Adrenal gland (tissue), 12 donors: Measurements from ENCODE around the gene ZRANB3. TPM values are rescaled to one million over a fixed set of nuclear protein-coding genes. Genes with fewer than 3 reads are reported as not detected.

Source experiments
- DNase-seq, 7 donors: peaks; one replicate each; pipeline ENCODE4 v3.0.0-alpha.2; 2019 to 2020
- H3K27ac ChIP-seq, 5 donors: fragments of 200-600 bp; sonication (generic) in 4 of 5; 1 replicate in 3 of 5; 2 replicates in 2 of 5; pipeline versions ENCODE4 v1.5.1 to v1.8.0; 2016 to 2020; ENCODE audit warnings: mild to moderate bottlenecking in 1 of 5
- H3K27me3 ChIP-seq: fragments of 200-600 bp; 2 replicates; pipeline ENCODE4 v1.8.0; 2021
- H3K36me3 ChIP-seq, 2 donors: fragments of 200-600 bp; replicated peaks in 1 of 2; 1 replicate in 1 of 2; 2 replicates in 1 of 2; pipeline versions ENCODE4 v1.5.1 to v1.8.0; 2018 to 2022
- H3K4me1 ChIP-seq, 2 donors: fragments of 200-600 bp; replicated peaks in 1 of 2; 1 replicate in 1 of 2; 2 replicates in 1 of 2; pipeline versions ENCODE4 v1.5.1 to v1.8.0; 2018 to 2021
- H3K4me3 ChIP-seq, 4 donors: fragments of 200-600 bp; sonication (generic) in 3 of 4; one replicate each; pipeline ENCODE4 v1.5.1; 2016 to 2018
- H3K9me3 ChIP-seq, 3 donors: fragments of 200-600 bp; sonication (generic) in 1 of 3; replicated peaks in 1 of 3; 1 replicate in 2 of 3; 2 replicates in 1 of 3; pipeline versions ENCODE4 v1.5.1 to v1.8.0; 2016 to 2021
- POLR2A ChIP-seq, 2 donors: fragments of 450-650 bp; IDR thresholded peaks; one replicate each; pipeline ENCODE4 v1.6.1; 2017; ENCODE audit warnings: antibody characterized with exemption in 2 of 2, mild to moderate bottlenecking in 2 of 2, moderate library complexity in 1 of 2
- WGBS, 4 donors: extraction: QIAGEN DNeasy Blood & Tissue Kit in 2 of 4; methylation state at CpG; one replicate each; pipeline versions ENCODE4 v1.1.5 to v1.1.7; 2013 to 2017; 5-methylcytosine and 5-hydroxymethylcytosine counted together
- intact Hi-C, 2 donors: fragments of 100-400 bp; cut with DNase I; formaldehyde crosslinking; loops; one replicate each; pipeline versions ENCODE4 v1.14.1 to v1.15.0; 2022 to 2023
- polyA plus RNA-seq, 3 donors: library from polyadenylated mRNA; stranded (reverse); fragments of 200-250 nt in 2 of 3; fragments of 350-450 nt in 1 of 3; fragmentation: Illumina TruSeq in 1 of 3; extraction: RNeasy Lipid Tissue Mini Kit (QIAGEN cat#74804) in 1 of 3; gene quantifications; one replicate each; pipeline ENCODE4 v1.2.3, GENCODE V29; 2013 to 2014
- total RNA-seq, 9 donors: library from RNA; depleted of rRNA in 4 of 9; stranded (reverse); fragments of >200 nt in 4 of 9; fragments of 120-200 nt in 1 of 9; fragmentation: NEBNext Ultra II Directional in 1 of 9; extraction: Animal tissue kit (Norgen Biotek cat#: 25700) in 1 of 9; gene quantifications; one replicate each; pipeline versions ENCODE4 v1.1.0 to v1.2.4, GENCODE V29; 2013 to 2023
- TF ChIP-seq, protein P1 (sequence below), 6 experiments: fragments of 450-650 bp in 4 of 6; fragments of 200-600 bp in 2 of 6; sonication (generic) in 1 of 6; IDR thresholded peaks; 1 replicate in 5 of 6; 2 replicates in 1 of 6; pipeline versions ENCODE4 v1.5.1 to v1.8.0; 2016 to 2021; ENCODE audit warnings: antibody characterized with exemption in 6 of 6, mild to moderate bottlenecking in 2 of 6, moderate library complexity in 1 of 6
- donor health status: healthy with polysubstance abuse.
- donor health status: Bipolar disorder and iron deficiency.
- donor health status: DM: yes; HTN: yes; CAD: no.
- donor health status: DM: no; HTN: no; CAD: no.
- donor health status: DM: no; HTN: no; CAD: no.
- donor health status: DM: yes; HTN: yes; CAD: no.

The ZRANB3 gene
- total and polyA plus RNA-seq, 12 donors, result 1.0 to 16.8 (median 9.0) TPM

GRCh38 chr2:135168204-135168856 lies 362.7 kb downstream of the ZRANB3 start:
- Histone ChIP-seq H3K4me1 (no peaks in the 10 kb centered on the region), H3K4me3 (no peak overlapping the region), H3K27ac (no peak overlapping the region), H3K27me3 (no peaks in the 10 kb centered on the region), H3K9me3 (no peaks in the 10 kb centered on the region), H3K36me3 (peaks cover 0 to 55% of the 10 kb centered on the region in 2 donors)
- intact Hi-C loops, result no loop called here
- WGBS, 4 donors, result 87 to 90% (median 89%) methylated on average over 11 of the region's 11 CpGs
- no peak for TF ChIP-seq POLR2A (IDR thresholded peaks at IDR 0.05)
- TF ChIP-seq, protein P1, sequence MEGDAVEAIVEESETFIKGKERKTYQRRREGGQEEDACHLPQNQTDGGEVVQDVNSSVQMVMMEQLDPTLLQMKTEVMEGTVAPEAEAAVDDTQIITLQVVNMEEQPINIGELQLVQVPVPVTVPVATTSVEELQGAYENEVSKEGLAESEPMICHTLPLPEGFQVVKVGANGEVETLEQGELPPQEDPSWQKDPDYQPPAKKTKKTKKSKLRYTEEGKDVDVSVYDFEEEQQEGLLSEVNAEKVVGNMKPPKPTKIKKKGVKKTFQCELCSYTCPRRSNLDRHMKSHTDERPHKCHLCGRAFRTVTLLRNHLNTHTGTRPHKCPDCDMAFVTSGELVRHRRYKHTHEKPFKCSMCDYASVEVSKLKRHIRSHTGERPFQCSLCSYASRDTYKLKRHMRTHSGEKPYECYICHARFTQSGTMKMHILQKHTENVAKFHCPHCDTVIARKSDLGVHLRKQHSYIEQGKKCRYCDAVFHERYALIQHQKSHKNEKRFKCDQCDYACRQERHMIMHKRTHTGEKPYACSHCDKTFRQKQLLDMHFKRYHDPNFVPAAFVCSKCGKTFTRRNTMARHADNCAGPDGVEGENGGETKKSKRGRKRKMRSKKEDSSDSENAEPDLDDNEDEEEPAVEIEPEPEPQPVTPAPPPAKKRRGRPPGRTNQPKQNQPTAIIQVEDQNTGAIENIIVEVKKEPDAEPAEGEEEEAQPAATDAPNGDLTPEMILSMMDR (IDR thresholded peaks at IDR 0.05), result no peak
- DNase-seq, result no peak

DNA sequence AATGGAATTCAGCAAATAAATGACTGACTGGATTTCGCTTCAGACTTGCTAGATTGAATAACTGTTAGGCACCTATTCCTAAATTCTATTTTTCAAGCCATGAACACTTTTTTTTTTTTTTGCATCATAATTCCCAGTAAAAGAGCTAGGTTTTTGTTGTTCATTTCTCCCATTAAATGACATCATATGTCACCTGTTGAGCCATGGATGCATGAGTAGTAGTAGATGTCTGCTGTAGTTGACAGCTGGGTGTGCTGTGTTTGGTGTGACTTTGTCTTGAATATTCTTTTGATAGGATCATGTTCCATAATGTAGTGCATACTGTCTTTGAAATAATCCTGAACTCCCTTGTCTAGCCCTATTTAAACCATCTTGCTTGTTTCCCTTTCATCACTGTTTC lies 363.7 kb downstream of the ZRANB3 start:
- 95 to 100% (median 97%) methylated on average over 1 of the region's 1 CpG for WGBS, 4 donors
- Histone ChIP-seq H3K9me3 (no peaks in the 10 kb centered on the region), H3K36me3 (peaks cover 0 to 61% of the 10 kb centered on the region in 2 donors), H3K4me1 (no peaks in the 10 kb centered on the region), H3K27ac (no peak overlapping the region), H3K27me3 (no peaks in the 10 kb centered on the region), H3K4me3 (no peak overlapping the region)
- intact Hi-C loops, result no loop called here
- no peak for DNase-seq
- no peak for TF ChIP-seq POLR2A (IDR thresholded peaks at IDR 0.05)
- TF ChIP-seq, protein P1 (IDR thresholded peaks at IDR 0.05), result no peak

GRCh38 chr2:135164431-135164830 lies 366.6 kb downstream of the ZRANB3 start:
- intact Hi-C loops, result no loop called here
- 73 to 86% (median 79%) methylated on average over 3 of the region's 3 CpGs for WGBS, 4 donors
- peaks cover 0 to 47% of the 10 kb centered on the region in 2 donors for H3K36me3 ChIP-seq

GRCh38 chr2:135163901-135164300 lies 367.1 kb downstream of the ZRANB3 start:
- no peaks in the 10 kb centered on the region for H3K27me3 ChIP-seq
- DNase-seq, result no peak
- no peak for TF ChIP-seq POLR2A (IDR thresholded peaks at IDR 0.05)
- TF ChIP-seq, protein P1 (IDR thresholded peaks at IDR 0.05), result no peak
- H3K9me3 ChIP-seq, result no peaks in the 10 kb centered on the region
- WGBS, 4 donors, result 95 to 98% (median 96%) methylated on average over 5 of the region's 5 CpGs
- intact Hi-C loops, result no loop called here
- peaks cover 0 to 42% of the 10 kb centered on the region in 2 donors for H3K36me3 ChIP-seq
- no peak overlapping the region for H3K27ac ChIP-seq
- no peak overlapping the region for H3K4me3 ChIP-seq
- H3K4me1 ChIP-seq, result no peaks in the 10 kb centered on the region

More at GRCh38 chr2:135164431-135164830, 366.6 kb downstream of the ZRANB3 start:
- Histone ChIP-seq H3K4me3 (no peak overlapping the region), H3K9me3 (no peaks in the 10 kb centered on the region), H3K4me1 (no peaks in the 10 kb centered on the region), H3K27ac (no peak overlapping the region), H3K27me3 (no peaks in the 10 kb centered on the region)
- no peak for DNase-seq
- TF ChIP-seq, protein P1 (IDR thresholded peaks at IDR 0.05), result no peak
- no peak for TF ChIP-seq POLR2A (IDR thresholded peaks at IDR 0.05)
